Activated CD8-positive, alpha-beta memory T cell treated with anti-CD3 and anti-CD28 coated beads, Interleukin-2, amount 50 U/mL, for 48 hours (primary cell): Measurements from ENCODE around the gene WDR83.
"Not testable (repeated sequence)": the region's sequence is repeated elsewhere in the genome, so short reads cannot be mapped to it uniquely, and the experiment has no call there.

Source experiments
- DNase-seq: peaks from one replicate; pipeline ENCODE4 v3.0.0-alpha.2; 2020

WDR83 gene, protein sequence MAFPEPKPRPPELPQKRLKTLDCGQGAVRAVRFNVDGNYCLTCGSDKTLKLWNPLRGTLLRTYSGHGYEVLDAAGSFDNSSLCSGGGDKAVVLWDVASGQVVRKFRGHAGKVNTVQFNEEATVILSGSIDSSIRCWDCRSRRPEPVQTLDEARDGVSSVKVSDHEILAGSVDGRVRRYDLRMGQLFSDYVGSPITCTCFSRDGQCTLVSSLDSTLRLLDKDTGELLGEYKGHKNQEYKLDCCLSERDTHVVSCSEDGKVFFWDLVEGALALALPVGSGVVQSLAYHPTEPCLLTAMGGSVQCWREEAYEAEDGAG

DNA sequence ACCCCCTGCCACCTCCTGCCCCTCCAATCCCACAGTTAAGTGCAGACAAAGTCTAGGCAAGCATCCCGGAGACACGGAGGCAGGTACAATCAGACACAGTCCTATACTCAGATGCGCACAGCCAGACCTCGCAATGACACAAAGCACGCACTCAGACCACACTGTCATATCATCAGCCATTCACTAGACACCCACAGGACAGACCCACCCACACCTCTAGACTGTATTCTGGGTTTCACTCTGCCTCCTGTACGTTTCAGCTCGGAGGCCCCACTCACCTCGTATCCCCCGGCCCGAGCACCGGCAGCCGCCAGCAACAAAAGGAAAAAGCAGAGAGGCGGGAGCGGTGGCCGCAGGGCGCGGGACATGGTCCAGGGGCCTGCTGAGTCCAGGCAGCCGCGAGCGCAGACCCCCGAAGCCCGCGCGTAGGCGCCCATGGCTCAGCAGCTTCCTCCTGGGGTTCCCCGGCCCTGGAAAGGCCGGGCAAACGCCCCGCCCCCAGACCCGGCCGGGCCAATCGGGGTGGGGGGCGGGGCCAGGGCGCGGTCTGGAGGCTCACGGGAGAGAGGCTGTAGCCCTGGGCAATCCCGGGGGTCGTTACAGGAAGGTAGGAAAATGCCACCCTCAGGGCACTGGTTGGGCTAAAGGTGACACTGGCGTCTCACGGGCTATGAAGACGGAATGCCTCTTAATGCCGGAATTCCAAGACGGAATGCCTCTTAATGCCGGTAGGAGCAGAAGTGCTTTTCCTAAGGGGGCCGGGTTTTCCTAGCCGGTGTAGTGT is at the start of gene WDR83, which contains the start of gene MAN2B1:
Gene WDR83, plus strand, starts transcription at position 543 of the 784 bp plus-strand sequence. CDS start 2,984 bp downstream, outside the sequence.
Gene MAN2B1, minus strand, starts transcription at position 478 of the 784 bp plus-strand sequence. Its CDS starts 41 bp downstream, at position 437.
- DNase-seq: peak; percentile 91

- no peak for DNase-seq
Observed at GRCh38 chr19:12617646-12618045, 49.0 kb upstream of the WDR83 start.

DNA sequence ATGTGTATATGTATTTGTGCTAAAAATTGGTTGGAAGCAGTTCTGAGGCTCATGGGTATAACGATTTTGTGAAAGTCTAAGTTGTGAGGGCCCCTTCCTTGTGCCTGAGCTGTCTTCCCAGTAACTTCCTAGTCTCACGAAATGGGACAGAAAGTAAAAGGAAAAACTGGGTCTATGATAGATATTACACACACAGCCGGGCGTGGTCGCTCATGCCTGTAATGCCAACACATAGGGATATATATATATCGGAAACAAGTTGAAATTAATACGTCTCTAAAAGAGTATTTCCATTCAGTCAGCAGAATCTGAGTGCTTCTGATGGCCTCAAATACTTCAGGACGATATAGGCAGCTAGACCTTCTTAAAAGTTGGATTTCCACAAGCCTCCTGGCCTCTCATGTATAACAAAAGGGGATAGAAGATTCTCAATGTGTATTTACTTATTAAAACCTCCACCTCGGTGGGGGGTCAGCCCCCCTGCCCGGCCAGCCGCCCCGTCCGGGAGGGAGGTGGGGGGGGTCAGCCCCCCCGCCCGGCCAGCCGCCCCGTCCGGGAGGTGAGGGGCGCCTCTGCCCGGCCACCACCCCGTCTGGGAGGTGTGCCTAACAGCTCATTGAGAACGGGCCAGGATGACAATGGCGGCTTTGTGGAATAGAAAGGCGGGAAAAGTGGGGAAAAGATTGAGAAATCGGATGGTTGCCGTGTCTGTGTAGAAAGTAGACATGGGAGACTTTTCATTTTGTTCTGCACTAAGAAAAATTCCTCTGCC is 45.2 kb upstream of the WDR83 start:
- DNase-seq: not testable (repeated sequence)

- DNase-seq: no peak
Observed at GRCh38 chr19:12623361-12624031, 43.1 kb upstream of the WDR83 start.

DNA sequence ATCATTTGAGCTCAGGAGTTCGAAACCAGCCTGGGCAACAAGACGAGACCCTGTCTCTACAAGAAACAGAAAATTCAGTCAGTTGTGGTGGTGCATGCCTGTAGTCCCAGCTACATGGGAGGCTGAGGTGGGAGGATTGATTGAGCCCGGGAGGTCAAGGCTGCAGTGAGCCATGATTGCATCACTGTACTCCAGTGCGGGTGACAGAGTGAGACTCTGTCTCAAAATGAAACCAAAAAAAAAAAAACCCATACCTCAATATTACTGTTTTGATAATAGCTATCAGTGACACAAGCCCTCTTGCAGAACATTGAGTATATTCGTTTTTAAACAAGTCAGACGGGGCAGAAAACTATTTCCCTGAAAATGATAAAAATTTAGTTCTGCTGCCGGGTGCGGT is 39.6 kb upstream of the WDR83 start:
- no peak for DNase-seq

- no peak for DNase-seq
Observed at GRCh38 chr19:12628040-12629022, 38.3 kb upstream of the WDR83 start.

DNA sequence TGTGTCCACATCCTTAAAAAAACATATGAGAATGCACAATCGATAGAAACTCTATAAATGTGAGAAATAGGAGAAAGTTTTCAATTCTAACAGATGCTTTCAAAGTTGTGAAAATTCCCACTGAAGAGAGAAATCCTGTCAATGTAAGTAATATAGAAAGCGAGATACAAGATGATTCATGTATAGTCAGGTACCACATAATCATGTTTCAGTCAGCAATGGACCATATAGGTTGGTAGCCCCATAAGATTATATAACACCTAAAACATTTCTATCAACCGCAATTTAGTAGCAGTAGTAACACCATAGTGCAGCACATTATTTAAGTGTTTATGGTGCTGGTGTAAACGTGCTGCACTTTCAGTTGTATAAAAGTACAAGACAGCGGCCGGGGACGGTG is 37.4 kb upstream of the WDR83 start:
- no peak for DNase-seq

- no peak for DNase-seq
Observed at GRCh38 chr19:12636631-12637030, 30.0 kb upstream of the WDR83 start.

- no peak for DNase-seq
Observed at GRCh38 chr19:12638611-12639182, 27.9 kb upstream of the WDR83 start.

DNA sequence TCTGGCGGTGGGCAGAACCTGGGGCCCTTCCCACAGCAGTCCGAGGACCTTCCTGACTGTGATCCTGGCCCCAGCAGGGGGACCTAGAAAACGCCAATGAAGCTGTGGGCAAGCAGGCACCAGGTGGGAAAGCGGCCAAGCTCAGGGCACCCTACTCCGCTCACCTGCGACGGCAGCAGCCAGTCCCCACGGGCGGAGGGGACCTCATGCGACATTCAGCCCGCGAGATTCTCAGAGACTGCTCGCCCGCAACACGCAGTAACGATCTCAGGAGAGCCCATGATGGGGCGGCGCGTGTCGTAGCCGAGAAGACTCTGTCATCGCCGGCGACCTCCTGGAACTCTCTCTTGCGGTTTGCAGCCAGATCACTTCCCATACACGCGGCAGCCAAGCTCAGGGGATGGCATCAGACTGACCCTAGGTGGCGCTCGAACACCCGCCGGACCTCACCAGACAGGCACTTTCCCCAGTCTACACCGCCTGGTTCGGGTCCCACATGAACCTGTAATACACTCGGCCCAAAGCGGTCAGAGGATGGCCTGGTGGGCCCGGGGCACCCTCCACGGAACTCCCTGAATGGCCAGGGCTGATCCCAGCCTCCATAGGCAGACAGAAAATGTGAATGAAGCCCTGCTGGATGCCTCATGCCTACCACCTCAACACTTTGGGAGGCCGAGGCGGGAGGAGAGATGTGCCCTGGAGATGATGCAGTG is 26.6 kb upstream of the WDR83 start:
- DNase-seq: peak; percentile 92

- no peak for DNase-seq
Observed at GRCh38 chr19:12641456-12641855, 25.2 kb upstream of the WDR83 start.

DNA sequence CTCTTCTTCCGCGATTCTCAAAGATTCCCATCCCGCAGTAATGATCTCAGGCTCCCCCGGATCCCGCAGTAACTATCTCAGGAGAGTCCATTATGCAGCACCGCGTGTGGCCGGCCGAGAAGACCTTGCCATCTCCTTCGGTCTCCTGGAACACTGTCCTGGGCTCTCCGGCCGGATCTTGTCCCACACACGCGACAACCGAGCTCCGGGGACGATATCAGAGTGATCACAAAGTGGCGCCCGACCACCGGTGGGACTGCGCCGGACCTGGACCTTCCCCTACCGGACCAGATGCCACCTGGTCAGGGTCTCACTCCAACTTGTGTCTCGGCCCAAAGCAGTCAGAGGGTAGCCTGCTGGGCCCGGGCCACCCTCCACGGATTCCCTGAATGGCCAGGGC is 24.1 kb upstream of the WDR83 start:
- no peak for DNase-seq

DNA sequence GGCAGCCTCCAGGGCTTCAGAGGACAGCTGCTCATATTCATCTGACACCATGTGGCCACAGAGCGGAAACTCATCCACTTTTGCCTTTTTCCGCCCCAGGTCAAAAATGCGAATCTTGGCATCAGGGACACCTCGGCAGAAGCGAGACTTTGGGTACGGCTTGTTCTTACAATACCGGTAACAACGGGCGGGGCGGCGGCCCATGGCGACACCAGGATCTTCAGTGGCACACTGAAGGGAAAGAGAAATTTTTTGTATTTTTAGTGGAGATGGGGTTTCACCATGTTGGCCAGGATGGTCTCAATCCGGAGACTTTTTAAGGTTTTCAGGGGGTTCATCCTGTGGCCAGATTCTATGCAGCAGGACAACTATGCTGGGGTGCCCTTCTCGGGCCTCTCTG is 22.9 kb upstream of the WDR83 start:
- DNase-seq: not testable (repeated sequence)

- no peak for DNase-seq
Observed at GRCh38 chr19:12646551-12646950, 20.1 kb upstream of the WDR83 start.

DNA sequence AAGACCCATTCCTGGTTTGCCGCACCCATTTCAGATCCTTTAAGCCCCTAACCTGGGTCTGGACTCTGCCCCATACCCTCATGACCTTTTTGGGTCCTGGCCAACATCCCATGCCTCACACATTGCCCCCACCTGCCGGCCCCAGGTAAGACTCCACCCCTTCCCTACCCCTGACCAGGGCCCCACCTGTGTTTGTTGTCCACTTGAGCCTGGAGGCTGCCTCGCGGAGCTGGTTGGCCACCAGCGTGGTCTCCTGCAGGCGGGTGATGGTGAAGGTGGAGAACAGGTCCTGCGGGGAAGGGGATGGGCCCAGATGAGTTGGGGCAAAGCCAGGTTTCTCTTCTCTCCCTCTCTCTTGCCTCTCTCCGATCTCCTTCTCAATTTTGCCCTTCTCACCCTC is 19.6 kb upstream of the WDR83 start:
- no peak for DNase-seq

DNA sequence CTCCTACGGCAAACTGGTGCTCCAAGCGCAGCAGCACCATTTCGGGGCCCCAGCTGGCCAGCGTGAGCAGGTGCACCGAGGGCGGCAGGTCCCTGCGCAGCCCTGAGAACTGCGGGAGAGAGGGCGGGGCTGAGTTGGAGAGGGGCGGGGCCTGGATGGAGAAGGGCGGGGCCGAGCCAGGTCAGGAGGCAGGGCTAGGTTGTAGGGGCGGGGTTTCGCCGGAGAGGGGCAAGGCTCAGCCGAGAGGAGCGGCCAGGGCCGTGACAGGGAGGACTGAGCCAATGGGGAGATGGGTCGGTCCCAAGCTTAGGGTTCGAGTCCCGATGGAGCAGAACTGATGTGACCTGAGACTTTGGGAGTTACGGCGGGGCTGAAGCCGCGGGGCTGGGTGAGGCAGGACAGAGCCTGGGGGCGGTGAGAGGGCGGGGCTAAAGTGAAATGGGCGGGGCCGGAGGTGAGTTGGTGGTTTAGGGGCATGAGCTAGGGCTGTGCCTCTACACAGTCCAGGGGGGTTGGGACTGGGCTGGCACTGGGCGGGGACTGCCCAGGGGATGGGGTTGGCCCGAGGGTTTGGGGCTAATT is 19.0 kb upstream of the WDR83 start:
- peak; percentile 81 for DNase-seq

DNA sequence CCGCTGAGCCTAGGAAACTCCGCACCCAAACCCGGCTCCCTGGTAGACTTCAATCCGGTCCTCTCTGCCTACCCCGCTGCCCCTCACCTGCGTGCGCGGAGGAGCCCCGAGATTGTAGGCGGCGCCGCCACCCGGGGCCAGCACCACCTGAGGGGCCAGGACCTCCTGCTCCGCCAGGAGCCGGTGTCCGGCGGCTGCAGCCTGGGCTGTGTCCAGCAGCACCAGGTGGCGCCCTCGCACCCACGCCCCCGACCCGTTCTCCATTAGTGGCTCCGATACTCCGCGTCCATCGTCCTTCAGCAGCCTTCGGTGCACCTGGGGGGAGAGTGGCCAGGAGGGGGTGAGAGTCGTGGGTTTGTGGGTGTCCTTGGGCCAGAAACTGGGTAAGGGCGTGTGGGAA is 18.5 kb upstream of the WDR83 start:
- DNase-seq: no peak

- no peak for DNase-seq
Observed at GRCh38 chr19:12649941-12650340, 16.7 kb upstream of the WDR83 start.

GRCh38 chr19:12652219-12652618 is 14.4 kb upstream of the WDR83 start:
- no peak for DNase-seq

GRCh38 chr19:12655546-12655945 is 11.1 kb upstream of the WDR83 start:
- no peak for DNase-seq
